IPS-NIHi7 (cell line): Measurements from ENCODE around the gene FBXO44.

Experiments used
- DNase-seq: peaks from one replicate; pipeline ENCODE4 v3.0.0; 2012; ENCODE audit warnings: mixed read lengths; ENCODE audit errors: extremely low spot score

The FBXO44 gene

GRCh38 chr1:11690397-11691301 lies 36.0 kb downstream of the FBXO44 start:
- DNase-seq, result no peak

DNA sequence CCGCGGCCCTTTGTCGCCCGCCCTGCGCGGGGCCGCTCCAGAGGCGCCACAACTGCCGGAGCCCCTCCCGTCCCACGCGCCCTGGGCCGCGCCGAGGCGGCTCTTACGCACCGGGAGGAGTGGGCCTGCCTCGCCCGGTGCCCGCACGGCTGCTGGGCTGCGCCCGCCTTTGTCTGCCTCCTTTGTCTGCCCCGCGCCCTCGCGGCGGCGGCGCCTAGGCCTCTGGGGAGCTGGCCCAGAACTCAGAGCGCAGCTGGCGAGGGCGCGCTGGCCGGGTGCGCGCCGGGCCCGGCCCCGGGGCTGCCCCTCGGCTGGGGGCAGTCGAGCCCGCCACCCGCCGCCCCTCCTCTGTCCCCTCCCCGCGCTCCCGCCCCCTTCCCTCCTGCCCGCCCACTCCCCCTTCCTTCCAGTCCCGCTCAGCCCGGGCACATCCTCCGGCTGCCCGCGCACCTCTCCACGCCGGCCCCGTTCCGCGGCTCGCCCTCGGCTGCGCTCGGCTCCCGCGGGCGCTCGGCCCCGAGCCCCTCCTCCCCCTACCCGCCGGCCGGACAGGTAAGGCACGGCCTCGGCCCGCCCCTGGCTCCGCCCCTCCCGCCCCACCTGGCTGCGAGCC lies 36.7 kb downstream of the FBXO44 start, which contains the start of gene DRAXIN:
Gene DRAXIN (plus strand): TSS at position 409 of the 613 bp plus-strand sequence. CDS start 14,549 bp downstream, outside the sequence.
- DNase-seq, result peak; percentile 86

GRCh38 chr1:11691928-11692711 lies 37.4 kb downstream of the FBXO44 start:
- no peak for DNase-seq

GRCh38 chr1:11693024-11693590 lies 38.4 kb downstream of the FBXO44 start:
- no peak for DNase-seq

DNA sequence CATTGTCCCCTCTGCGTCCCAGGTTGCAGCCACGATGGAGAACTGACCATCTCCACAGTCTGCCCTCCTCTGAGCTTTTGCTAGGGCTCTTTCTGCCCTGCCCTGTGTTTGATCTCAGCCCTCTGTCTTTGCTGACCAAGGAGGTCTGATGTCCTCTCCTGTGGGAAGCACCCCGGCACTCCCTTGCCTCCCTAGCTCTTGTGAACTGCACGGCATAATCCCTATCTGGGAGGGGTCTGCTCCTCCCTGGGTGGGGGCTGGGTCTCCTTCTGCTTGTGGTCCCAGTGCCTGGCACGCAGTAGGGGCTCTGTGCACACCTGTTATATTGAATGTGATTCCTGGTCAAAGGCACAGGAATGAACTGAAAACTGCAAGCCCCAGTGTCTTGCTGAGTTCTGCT lies 39.2 kb downstream of the FBXO44 start:
- DNase-seq, result no peak

DNA sequence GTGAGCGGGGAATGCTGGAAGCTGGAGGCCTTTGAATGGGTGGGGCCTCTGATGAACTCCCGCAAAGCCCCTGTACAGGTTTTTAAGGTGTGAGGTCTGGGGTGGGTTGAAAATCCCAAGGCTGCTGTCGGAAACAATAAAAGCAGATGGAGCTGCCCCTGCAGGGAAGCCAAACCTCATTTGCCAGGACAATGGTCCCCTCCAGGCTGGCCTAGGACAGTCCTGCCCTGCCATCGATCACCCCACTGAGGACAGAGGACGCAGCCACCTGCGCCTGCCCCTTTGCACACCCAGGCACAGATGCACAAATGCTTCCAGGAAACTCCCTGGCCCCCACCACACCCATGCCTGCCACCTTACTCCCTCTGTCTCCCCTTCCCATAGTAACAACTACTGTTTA lies 41.2 kb downstream of the FBXO44 start:
- no peak for DNase-seq

DNA sequence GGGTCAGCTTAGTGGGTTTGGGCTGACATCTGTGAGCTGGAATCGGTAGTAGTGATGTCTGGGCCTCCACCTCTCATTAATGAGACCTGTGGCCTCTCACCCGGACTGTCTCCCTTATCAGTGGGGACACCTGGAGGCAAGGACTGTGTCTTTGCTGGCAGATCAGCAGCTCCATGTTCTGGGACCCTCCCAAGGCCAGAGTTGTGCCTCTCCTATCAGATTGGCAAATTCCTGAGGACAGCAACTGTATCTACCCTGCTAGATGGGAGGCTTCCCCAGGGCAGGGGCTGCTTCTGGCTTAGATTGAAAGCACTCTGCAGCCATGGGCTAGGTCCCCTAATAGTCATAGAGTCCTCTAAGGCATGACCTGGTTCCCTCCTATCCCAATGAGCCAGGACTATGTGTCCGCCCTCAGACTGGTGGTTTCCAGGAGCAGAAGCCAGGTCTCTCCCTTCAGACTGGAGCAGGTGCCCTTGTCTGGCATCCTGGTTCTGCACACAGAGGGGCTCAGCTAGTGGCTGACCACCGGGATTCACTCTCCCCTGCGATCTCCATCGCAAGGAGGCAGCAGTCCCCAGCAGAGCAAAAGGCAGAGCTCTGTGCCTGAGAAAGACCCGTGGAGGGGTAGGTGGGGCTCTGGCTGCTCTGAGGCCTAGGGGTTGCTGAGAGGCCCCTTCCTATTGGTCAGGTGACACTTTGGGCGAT lies 42.7 kb downstream of the FBXO44 start:
- no peak for DNase-seq

- DNase-seq, result no peak
Measured at GRCh38 chr1:11697893-11698210, 43.2 kb downstream of the FBXO44 start.

DNA sequence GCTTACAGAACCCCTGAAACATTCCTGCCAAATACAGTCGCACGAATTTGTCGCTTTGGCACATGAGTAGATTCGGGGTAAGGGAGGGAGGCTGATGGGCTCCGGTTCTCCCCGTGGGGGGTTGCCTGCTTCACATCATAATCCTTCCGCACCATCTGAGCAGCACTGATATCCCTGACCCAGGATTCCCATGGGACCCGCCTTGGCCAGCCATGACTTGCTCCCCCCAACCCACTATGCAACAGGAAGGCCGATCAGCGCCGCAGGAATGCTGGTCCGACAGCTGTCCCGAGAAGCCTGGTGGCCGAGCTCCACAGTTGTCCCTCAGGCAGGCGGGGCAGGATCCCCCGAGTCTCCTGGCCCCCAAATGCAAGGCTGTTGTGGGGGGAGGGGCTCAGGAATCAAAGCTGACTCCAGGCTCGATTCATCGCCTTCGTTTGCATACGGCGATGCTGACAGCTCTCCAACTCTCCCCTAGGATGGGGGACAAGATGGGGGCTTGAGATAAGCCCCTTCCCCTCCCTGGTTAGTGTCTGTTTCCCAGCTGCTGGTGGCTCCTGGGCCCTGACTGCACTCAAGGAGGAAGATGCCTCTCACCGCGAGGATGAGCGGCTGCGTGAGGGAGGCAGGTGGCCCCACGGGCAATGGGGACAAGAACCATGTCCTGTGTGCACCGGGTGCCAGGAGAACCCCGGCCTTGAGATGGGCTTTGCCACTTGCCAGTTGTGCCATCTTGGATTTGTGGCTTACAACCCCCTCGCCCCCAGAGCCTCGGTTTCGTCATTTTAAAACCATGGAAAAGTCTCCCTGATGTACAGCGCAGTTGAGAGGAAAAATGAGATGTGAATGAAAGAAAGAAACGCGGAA lies 46.2 kb downstream of the FBXO44 start:
- DNase-seq, result no peak

DNA sequence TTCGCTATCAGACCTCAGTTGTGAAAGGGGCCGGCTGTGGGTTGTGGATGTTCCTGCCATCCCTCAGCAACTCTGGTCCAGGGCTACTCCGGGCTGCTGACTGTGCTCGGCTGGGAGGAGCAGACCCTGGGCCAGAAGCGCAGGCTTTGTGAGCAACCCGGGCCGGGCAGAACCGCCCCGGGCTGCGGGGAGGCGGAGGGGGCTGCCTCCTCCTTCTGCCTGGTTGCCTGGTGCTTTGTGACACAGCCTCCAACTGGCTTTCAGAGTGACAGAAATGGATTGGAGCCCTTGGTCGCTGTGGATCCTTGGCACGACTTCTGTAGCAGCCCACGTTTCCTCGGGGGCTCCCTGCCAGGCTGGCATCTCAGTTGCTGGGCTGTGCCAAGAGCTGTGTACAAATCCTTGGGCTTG lies 46.9 kb downstream of the FBXO44 start:
- no peak for DNase-seq

DNA sequence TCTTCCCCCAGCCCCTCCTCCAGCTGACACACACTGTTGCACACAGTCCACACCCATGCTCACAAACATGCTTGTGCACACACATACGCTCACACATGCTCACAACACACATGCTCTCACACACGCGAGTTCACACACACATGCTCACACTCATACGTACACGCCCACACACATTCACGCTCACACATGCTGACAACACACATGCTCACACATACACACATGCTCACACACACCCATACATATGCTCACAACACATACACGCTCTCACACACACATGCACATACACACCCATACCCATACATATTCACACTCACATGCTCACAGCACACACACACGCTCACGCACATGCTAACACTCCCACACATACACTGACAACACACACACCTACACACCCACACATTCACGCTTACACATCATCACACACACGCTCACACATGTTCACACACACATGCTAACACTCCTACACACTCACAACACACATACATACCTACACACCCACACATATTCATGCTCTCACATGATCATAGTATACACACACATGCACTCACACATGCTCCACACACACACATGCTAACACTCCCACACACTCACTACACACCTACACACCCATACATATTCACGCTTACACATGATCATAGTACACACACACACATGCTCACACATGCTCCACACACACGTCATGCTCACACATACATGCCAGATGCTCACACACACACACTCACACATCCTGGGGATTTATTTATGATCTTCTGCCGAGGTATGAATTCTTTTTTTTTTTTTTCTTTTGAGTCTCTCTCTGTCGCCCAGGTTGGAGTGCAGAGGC lies 47.5 kb downstream of the FBXO44 start:
- DNase-seq, result no peak

- no peak for DNase-seq
Measured at GRCh38 chr1:11703357-11704193, 48.9 kb downstream of the FBXO44 start.

DNA sequence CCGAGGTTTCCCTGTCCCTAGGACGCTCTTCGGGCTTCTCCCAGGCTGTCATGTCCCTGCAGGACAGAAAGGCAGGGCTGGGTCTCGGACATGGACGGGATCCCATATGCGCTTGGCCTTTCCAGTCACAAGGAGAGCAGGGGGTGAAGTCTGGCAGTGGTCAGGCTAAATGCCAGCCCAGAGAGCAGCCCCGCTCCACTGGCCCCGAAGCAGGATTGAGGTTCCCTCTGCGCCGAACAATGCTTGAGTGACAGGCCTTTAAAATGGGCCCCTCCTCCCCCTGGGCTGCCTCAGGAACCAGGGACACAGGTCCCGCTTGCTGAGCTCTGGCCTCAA lies 49.5 kb downstream of the FBXO44 start:
- DNase-seq, result no peak

DNA sequence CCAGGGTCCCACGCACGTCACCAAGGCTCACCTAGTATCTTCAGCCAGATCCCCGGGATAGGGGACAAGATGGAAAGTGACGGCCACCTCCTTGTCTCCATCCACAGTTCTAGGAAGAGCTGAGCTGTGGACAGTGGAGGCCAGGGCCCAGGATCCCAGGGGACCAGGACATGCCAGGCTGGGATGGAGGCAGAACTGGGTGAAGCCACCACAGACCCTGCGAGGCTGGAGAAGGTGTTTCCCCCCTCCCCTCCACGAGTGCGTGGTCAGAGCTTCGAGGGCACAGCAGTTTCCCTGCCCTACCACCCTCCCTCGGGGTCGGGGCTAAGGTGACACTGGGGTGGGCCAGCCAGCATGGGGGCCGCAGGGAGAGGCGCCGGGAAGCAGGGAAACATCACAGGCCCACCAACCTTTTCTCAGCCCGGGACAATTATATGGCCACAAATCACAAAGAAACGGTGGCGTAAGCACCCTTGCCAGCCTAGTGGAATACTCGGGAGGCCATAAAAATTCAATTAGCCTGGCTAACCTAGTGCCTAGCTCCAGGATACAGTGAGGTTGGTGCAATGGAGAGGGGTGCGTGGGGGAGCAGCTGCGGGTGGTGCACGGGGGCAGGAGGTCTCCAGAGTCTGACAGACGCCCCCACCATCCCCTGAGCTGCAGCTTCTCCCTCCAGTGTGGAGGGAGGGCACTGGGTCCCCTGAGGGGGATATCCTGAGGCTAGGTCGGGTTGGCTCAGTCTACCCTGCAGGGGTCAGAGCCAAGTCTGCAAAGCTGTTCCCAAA lies 50.2 kb downstream of the FBXO44 start:
- no peak for DNase-seq

DNA sequence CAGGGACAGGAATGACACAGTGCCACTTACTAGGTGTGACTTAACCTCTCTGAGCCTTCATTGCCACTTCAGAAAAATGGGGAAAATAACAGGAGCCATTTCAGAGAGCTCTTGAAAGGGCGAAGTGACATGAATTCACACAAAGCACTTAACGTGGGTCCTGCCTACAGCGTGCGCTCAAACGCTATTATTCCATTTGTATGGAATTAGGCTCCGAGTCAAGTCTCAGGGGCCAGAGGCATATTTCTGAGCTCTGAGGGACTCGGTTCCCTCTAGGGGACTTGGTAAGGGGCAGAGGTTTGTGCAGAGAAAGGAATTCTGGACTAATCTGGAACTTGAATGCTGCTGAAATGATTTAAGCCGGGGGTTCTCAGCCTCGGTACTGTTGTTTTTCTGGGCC lies 50.9 kb downstream of the FBXO44 start:
- no peak for DNase-seq

- DNase-seq, result no peak
Measured at GRCh38 chr1:11706292-11706691, 51.6 kb downstream of the FBXO44 start.

GRCh38 chr1:11707621-11708276 lies 53.1 kb downstream of the FBXO44 start:
- no peak for DNase-seq
